Measurements from ENCODE around the gene TGFBR3L.
A peak's percentile ranks its signal among the peaks of the same experiment; 100 is the strongest.
"Not testable (repeated sequence)": the region's sequence is repeated elsewhere in the genome, so short reads cannot be mapped to it uniquely, and the experiment has no call there.

Gene TGFBR3L

GRCh38 chr19:7930765-7931164 lies 16.1 kb downstream of the TGFBR3L start:
- DNase-seq = no peak

- DNase-seq = no peak
These were observed 16.8 kb downstream of the TGFBR3L start for GRCh38 chr19:7931221-7932061.

GRCh38 chr19:7932276-7932929 lies 17.8 kb downstream of the TGFBR3L start:
- no peak for DNase-seq

GRCh38 chr19:7932930-7933300 lies 18.3 kb downstream of the TGFBR3L start:
- no peak for DNase-seq

GRCh38 chr19:7933411-7933810 lies 18.8 kb downstream of the TGFBR3L start:
- no peak for DNase-seq

GRCh38 chr19:7933828-7934725 lies 19.4 kb downstream of the TGFBR3L start:
- no peak for DNase-seq

- no peak for DNase-seq
These were observed 20.1 kb downstream of the TGFBR3L start for GRCh38 chr19:7934766-7935165.

- no peak for DNase-seq
These were observed 26.2 kb downstream of the TGFBR3L start for GRCh38 chr19:7940841-7941240.

GRCh38 chr19:7941895-7942596 lies 27.4 kb downstream of the TGFBR3L start:
- DNase-seq = no peak

- no peak for DNase-seq
These were observed 28.4 kb downstream of the TGFBR3L start for GRCh38 chr19:7942981-7943443.

- DNase-seq = peak; percentile 99
These were observed 29.0 kb downstream of the TGFBR3L start, which contains the start of gene TIMM44 for GRCh38 chr19:7943444-7944176. Gene TIMM44 (minus strand): TSS chr19:7943666. CDS start chr19:7943651, 15 bp downstream.

- DNase-seq = peak; percentile 71
These were observed 29.6 kb downstream of the TGFBR3L start for GRCh38 chr19:7944177-7944761.

- no peak for DNase-seq
These were observed 33.3 kb downstream of the TGFBR3L start for GRCh38 chr19:7947939-7948338.

GRCh38 chr19:7953060-7953459 lies 38.4 kb downstream of the TGFBR3L start:
- DNase-seq = no peak

GRCh38 chr19:7953576-7953975 lies 38.9 kb downstream of the TGFBR3L start:
- DNase-seq = no peak

GRCh38 chr19:7955696-7956095 lies 41.1 kb downstream of the TGFBR3L start:
- DNase-seq = no peak

- DNase-seq = no peak
These were observed 44.6 kb downstream of the TGFBR3L start for GRCh38 chr19:7959211-7959610.

- DNase-seq = not testable (repeated sequence)
These were observed 46.5 kb downstream of the TGFBR3L start for GRCh38 chr19:7961082-7961481.

GRCh38 chr19:7961920-7962626 lies 47.4 kb downstream of the TGFBR3L start:
- no peak for DNase-seq

GRCh38 chr19:7962644-7963268 lies 48.1 kb downstream of the TGFBR3L start:
- DNase-seq = no peak
